Measurements from ENCODE around the gene CCNY.

- TF ChIP-seq REST (IDR thresholded peaks at IDR 0.05; ENCODE audit: insufficient read depth in 1 of 2, low read depth in 2 of 2, low read length in 1 of 2) (no peak), POLR2AphosphoS5 (IDR thresholded peaks at IDR 0.05; ENCODE audit: low read depth, low read length) (no peak), SIN3A (IDR thresholded peaks at IDR 0.05; ENCODE audit: borderline replicate concordance, insufficient read depth, low read depth, low read length) (no peak)
- TF ChIP-seq, protein P1, sequence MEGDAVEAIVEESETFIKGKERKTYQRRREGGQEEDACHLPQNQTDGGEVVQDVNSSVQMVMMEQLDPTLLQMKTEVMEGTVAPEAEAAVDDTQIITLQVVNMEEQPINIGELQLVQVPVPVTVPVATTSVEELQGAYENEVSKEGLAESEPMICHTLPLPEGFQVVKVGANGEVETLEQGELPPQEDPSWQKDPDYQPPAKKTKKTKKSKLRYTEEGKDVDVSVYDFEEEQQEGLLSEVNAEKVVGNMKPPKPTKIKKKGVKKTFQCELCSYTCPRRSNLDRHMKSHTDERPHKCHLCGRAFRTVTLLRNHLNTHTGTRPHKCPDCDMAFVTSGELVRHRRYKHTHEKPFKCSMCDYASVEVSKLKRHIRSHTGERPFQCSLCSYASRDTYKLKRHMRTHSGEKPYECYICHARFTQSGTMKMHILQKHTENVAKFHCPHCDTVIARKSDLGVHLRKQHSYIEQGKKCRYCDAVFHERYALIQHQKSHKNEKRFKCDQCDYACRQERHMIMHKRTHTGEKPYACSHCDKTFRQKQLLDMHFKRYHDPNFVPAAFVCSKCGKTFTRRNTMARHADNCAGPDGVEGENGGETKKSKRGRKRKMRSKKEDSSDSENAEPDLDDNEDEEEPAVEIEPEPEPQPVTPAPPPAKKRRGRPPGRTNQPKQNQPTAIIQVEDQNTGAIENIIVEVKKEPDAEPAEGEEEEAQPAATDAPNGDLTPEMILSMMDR (IDR thresholded peaks at IDR 0.05): no peak
Measured at GRCh38 chr10:35552650-35553342, 216.5 kb downstream of the CCNY start.

Data from Panc1 (cell line).